IMR-90 (cell line): Measurements from ENCODE around the gene ENPP3. TPM values are rescaled to one million over a fixed set of nuclear protein-coding genes. Genes with fewer than 3 reads are reported as not detected.

Source experiments
- ATAC-seq: fragments of 200-7000 bp; cut with Tn5 transposase; 2 replicates; pipeline ENCODE4 v1.9.1; 2020; ENCODE audit warnings: low read depth, mild to moderate bottlenecking, moderate library complexity
- BruUV-seq: library from RNA; stranded (reverse); fragments of 400-500 nt; replicated peaks from 2 replicates; lab custom pipeline; 2021; lab: Mats Ljungman, UMichigan
- CTCF ChIA-PET: fragments of 300-600 bp; formaldehyde crosslinking; extraction: SDS; loops from one replicate; lab custom pipeline; 2021; ENCODE audit warnings: antibody characterized with exemption; lab: Yijun Ruan, JAX
- POLR2A ChIA-PET: fragments of 300-600 bp; sonication (Branson Sonifier 250); formaldehyde crosslinking; loops from one replicate; lab custom pipeline; 2022; ENCODE audit warnings: antibody characterized with exemption; ENCODE audit not compliant: unreplicated experiment; lab: Charles Lee
- DNase-seq: peaks from one replicate; pipeline ENCODE4 v3.0.0; 2013
- H2AFZ ChIP-seq: replicated peaks from 2 replicates; pipeline ENCODE3; 2013; ENCODE audit warnings: low read length, mild to moderate bottlenecking; ENCODE audit not compliant: poor library complexity
- H2AK5ac ChIP-seq: 2 replicates; pipeline ENCODE4 v1.6.1; 2013; ENCODE audit warnings: low read depth, low read length, inconsistent platforms
- H2AK9ac ChIP-seq: replicated peaks from 2 replicates; pipeline ENCODE3; 2013; ENCODE audit warnings: mild to moderate bottlenecking, low read depth, low read length, moderate library complexity; ENCODE audit not compliant: poor library complexity
- H2BK120ac ChIP-seq: 2 replicates; pipeline ENCODE4 v1.6.1; 2013; ENCODE audit warnings: low read depth, low read length, inconsistent platforms
- H2BK15ac ChIP-seq: 3 replicates; pipeline ENCODE4 v1.6.1; 2013; ENCODE audit warnings: low read depth, low read length, inconsistent platforms
- H2BK20ac ChIP-seq: 2 replicates; pipeline ENCODE4 v1.6.1; 2013; ENCODE audit warnings: low read depth, mild to moderate bottlenecking, inconsistent platforms, low read length, moderate library complexity
- H2BK5ac ChIP-seq: 2 replicates; pipeline ENCODE4 v1.6.1; 2013; ENCODE audit warnings: mild to moderate bottlenecking, low read depth, low read length, inconsistent platforms; ENCODE audit not compliant: poor library complexity, severe bottlenecking
- H3K14ac ChIP-seq: replicated peaks from 2 replicates; pipeline ENCODE4 v1.6.1; 2013; ENCODE audit warnings: low read depth, low read length, inconsistent platforms
- H3K18ac ChIP-seq: 2 replicates; pipeline ENCODE4 v1.6.1; 2013; ENCODE audit warnings: low read depth, low read length, control low read depth
- H3K23ac ChIP-seq: 2 replicates; pipeline ENCODE4 v1.6.1; 2013; ENCODE audit warnings: low read depth, low read length, inconsistent platforms
- H3K27ac ChIP-seq: 2 replicates; pipeline ENCODE4 v1.5.1; 2013; ENCODE audit warnings: mild to moderate bottlenecking, control low read depth, low read length; ENCODE audit not compliant: insufficient read depth
- H3K27me3 ChIP-seq: 2 replicates; pipeline ENCODE4 v1.6.1; 2013; ENCODE audit warnings: low read length; ENCODE audit not compliant: control insufficient read depth, insufficient read depth
- H3K36me3 ChIP-seq: 2 replicates; pipeline ENCODE4 v1.6.1; 2013; ENCODE audit warnings: low read length, mixed read lengths; ENCODE audit not compliant: control insufficient read depth, insufficient read depth
- H3K4ac ChIP-seq: 2 replicates; pipeline ENCODE4 v1.6.1; 2013; ENCODE audit warnings: low read depth, low read length, inconsistent platforms
- H3K4me1 ChIP-seq: 2 replicates; pipeline ENCODE4 v1.6.1; 2013; ENCODE audit warnings: low read length, mixed read lengths; ENCODE audit not compliant: control insufficient read depth, insufficient read depth
- H3K4me2 ChIP-seq: 2 replicates; pipeline ENCODE4 v1.6.1; 2013; ENCODE audit warnings: low read depth, mild to moderate bottlenecking, control low read depth, low read length, moderate library complexity
- H3K4me3 ChIP-seq: 2 replicates; pipeline ENCODE4 v1.5.1; 2013; ENCODE audit warnings: low read depth, mild to moderate bottlenecking, control low read depth, low read length, moderate library complexity; ENCODE audit not compliant: insufficient read depth
- H3K56ac ChIP-seq: 2 replicates; pipeline ENCODE4 v1.6.1; 2013; ENCODE audit warnings: low read length, inconsistent platforms; ENCODE audit not compliant: insufficient read depth; ENCODE audit errors: extremely low read depth
- H3K79me1 ChIP-seq, 2 experiments: 2 replicates each; pipeline ENCODE4 v1.6.1; 2013; ENCODE audit warnings: low read length in 2 of 2, inconsistent platforms in 1 of 2, low read depth in 1 of 2
- H3K9ac ChIP-seq: 2 replicates; pipeline ENCODE4 v1.6.1; 2013; ENCODE audit warnings: low read depth, low read length, control low read depth
- H3K9me1 ChIP-seq: 2 replicates; pipeline ENCODE4 v1.6.1; 2013; ENCODE audit warnings: low read length, inconsistent platforms; ENCODE audit not compliant: insufficient read depth
- H3K9me3 ChIP-seq: 2 replicates; pipeline ENCODE4 v1.6.1; 2013; ENCODE audit warnings: low read length; ENCODE audit not compliant: control insufficient read depth, insufficient read depth
- H4K20me1 ChIP-seq: 2 replicates; pipeline ENCODE4 v1.6.1; 2013; ENCODE audit warnings: low read length, inconsistent platforms; ENCODE audit not compliant: insufficient read depth
- H4K5ac ChIP-seq: 2 replicates; pipeline ENCODE4 v1.6.1; 2013; ENCODE audit warnings: mild to moderate bottlenecking, low read depth, low read length, control low read depth
- H4K8ac ChIP-seq, 2 experiments: 2 replicates each; pipeline ENCODE4 v1.6.1; 2013; ENCODE audit warnings: low read depth in 2 of 2, low read length in 2 of 2, control low read depth in 1 of 2, inconsistent platforms in 1 of 2
- H4K91ac ChIP-seq: 2 replicates; pipeline ENCODE4 v1.6.1; 2013; ENCODE audit warnings: low read depth, low read length, inconsistent platforms; ENCODE audit not compliant: insufficient read depth
- BHLHE40 ChIP-seq: fragments of 150-350 bp; IDR thresholded peaks from 2 replicates; pipeline ENCODE4 v1.6.1; 2016; ENCODE audit warnings: mild to moderate bottlenecking, low read depth, low read length
- CEBPB ChIP-seq: IDR thresholded peaks from 2 replicates; pipeline ENCODE4 v1.6.1; 2012; ENCODE audit warnings: low read depth, low read length, improper control_type of control experiment
- CHD1 ChIP-seq: IDR thresholded peaks from 2 replicates; pipeline ENCODE4 v1.6.1; 2012; ENCODE audit warnings: low read depth, low read length, improper control_type of control experiment
- ELK1 ChIP-seq: fragments of 150-350 bp; IDR thresholded peaks from 2 replicates; pipeline ENCODE4 v1.6.1; 2016; ENCODE audit warnings: low read depth, mild to moderate bottlenecking, low read length, moderate library complexity, borderline replicate concordance
- FOS ChIP-seq: fragments of 150-350 bp; IDR thresholded peaks from 2 replicates; pipeline ENCODE4 v1.6.1; 2016; ENCODE audit warnings: low read depth, low read length
- MAFK ChIP-seq: IDR thresholded peaks from 2 replicates; pipeline ENCODE4 v1.6.1; 2012; ENCODE audit warnings: low read depth, low read length, improper control_type of control experiment
- MAZ ChIP-seq: IDR thresholded peaks from 2 replicates; pipeline ENCODE4 v1.6.1; 2012; ENCODE audit warnings: low read depth, mild to moderate bottlenecking, low read length, improper control_type of control experiment, moderate library complexity, borderline replicate concordance
- NFE2L2 ChIP-seq: fragments of 150-350 bp; IDR thresholded peaks from 2 replicates; pipeline ENCODE4 v1.6.1; 2016; ENCODE audit warnings: low read depth, mild to moderate bottlenecking, low read length
- POLR2A ChIP-seq: IDR thresholded peaks from 2 replicates; pipeline ENCODE4 v1.6.1; 2012; ENCODE audit warnings: mild to moderate bottlenecking, low read depth, low read length
- RCOR1 ChIP-seq: IDR thresholded peaks from 2 replicates; pipeline ENCODE4 v1.6.1; 2012; ENCODE audit warnings: mild to moderate bottlenecking, low read length, improper control_type of control experiment; ENCODE audit not compliant: insufficient replicate concordance
- SMC3 ChIP-seq: fragments of 150-350 bp; IDR thresholded peaks from 2 replicates; pipeline ENCODE4 v1.6.1; 2016; ENCODE audit warnings: low read depth, mild to moderate bottlenecking, antibody characterized with exemption, low read length, moderate library complexity
- WGBS, 2 experiments: methylation state at CpG; one replicate each; pipeline versions ENCODE4 v1.1.5 to v1.1.7; 2013; ENCODE audit warnings: missing lambda C conversion rate in 2 of 2; ENCODE audit not compliant: insufficient read length in 1 of 2; ENCODE audit errors: extremely low coverage in 2 of 2; 5-methylcytosine and 5-hydroxymethylcytosine counted together
- dilution Hi-C: fragments of 300-500 bp; cut with HindIII; formaldehyde crosslinking; loops from one replicate; pipeline ENCODE4 v1.14.3; 2018; ENCODE audit warnings: low sequenced_read_pairs; ENCODE audit not compliant: unreplicated experiment
- in situ Hi-C: fragments of 300-500 bp; cut with MboI; formaldehyde crosslinking; loops from 3 replicates; pipeline ENCODE4 v1.14.3; 2019; ENCODE audit warnings: low sequenced_read_pairs, inconsistent platforms, mixed read lengths
- intact Hi-C: fragments of 100-400 bp; cut with micrococcal nuclease; formaldehyde crosslinking; loops from 2 replicates; pipeline ENCODE4 v1.10.0; 2022
- polyA plus RNA-seq, 3 experiments: library from polyadenylated mRNA; depleted of rRNA; stranded (reverse); fragments of >200 nt; gene quantifications; 2 replicates each; pipeline ENCODE4 v1.2.3, GENCODE V29; 2012; ENCODE audit warnings: low replicate concordance in 1 of 3
- total RNA-seq: library from RNA; depleted of rRNA; stranded (reverse); fragments of >200 nt; gene quantifications from 2 replicates; pipeline ENCODE4 v1.2.3, GENCODE V29; 2012
- TF ChIP-seq, protein P1 (sequence below): conservative IDR thresholded peaks from 2 replicates; pipeline ENCODE4 v1.5.1; 2012; ENCODE audit warnings: mild to moderate bottlenecking, low read depth, low read length, improper control_type of control experiment

ENPP3 gene
- total and polyA plus RNA-seq, 2 of the 4 experiments (the other 2 are of a cell fraction), result under 0.01 to 0.05 TPM

DNA sequence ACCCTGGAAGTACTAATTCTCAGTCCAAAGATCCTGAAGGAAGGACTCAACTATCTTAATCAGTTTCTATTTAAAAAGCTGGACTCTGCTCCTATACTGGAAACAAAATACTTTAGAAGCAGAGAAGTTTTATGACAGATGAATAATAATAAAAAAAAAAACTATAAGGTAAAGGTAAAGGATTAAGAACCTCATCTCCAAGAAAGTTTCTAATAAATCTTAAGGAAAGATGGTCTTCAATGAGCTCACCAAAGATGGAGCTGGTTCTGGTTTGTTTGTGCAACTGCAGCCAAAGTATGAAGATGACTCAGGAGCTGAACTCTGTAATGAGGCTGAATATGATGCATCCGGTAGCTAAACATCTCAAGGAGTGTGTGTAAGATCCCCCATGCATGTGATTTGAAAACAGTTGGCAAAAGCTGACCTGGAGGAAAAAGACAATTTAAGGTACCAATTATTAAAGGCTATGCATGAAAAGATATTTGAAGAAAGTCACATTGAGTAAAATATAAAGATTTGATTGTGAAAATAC is 34.3 kb upstream of the ENPP3 start:
- ATAC-seq (peak; percentile 98), DNase-seq (peak; percentile 97)
- no peak overlapping the region for H3K56ac ChIP-seq
- no peak overlapping the region for H3K4me2 ChIP-seq
- no peak overlapping the region for H3K14ac ChIP-seq
- no peak overlapping the region for H3K18ac ChIP-seq
- no peaks in the 10 kb centered on the region for H4K20me1 ChIP-seq
- no peak overlapping the region for H2BK15ac ChIP-seq
- H2AFZ ChIP-seq, result no peak overlapping the region
- H4K8ac ChIP-seq, result no peak overlapping the region; a peak in 1 of 4 replicates
- H3K4me1 ChIP-seq, result peaks cover 2% of the 10 kb centered on the region; the same call in 1 of the 2 replicates
- no peak overlapping the region for H3K23ac ChIP-seq
- TF ChIP-seq MAZ (no peak), FOS (peak; percentile 83), BHLHE40 (peak; percentile 71; the same call in 1 of the 2 replicates), CHD1 (no peak), MAFK (peak; percentile 28; the same call in 1 of the 2 replicates), NFE2L2 (peak; percentile 35; the same call in 1 of the 2 replicates), RCOR1 (no peak), ELK1 (no peak), POLR2A (no peak), CEBPB (peak; percentile 91), SMC3 (no peak)
- TF ChIP-seq, protein P1, sequence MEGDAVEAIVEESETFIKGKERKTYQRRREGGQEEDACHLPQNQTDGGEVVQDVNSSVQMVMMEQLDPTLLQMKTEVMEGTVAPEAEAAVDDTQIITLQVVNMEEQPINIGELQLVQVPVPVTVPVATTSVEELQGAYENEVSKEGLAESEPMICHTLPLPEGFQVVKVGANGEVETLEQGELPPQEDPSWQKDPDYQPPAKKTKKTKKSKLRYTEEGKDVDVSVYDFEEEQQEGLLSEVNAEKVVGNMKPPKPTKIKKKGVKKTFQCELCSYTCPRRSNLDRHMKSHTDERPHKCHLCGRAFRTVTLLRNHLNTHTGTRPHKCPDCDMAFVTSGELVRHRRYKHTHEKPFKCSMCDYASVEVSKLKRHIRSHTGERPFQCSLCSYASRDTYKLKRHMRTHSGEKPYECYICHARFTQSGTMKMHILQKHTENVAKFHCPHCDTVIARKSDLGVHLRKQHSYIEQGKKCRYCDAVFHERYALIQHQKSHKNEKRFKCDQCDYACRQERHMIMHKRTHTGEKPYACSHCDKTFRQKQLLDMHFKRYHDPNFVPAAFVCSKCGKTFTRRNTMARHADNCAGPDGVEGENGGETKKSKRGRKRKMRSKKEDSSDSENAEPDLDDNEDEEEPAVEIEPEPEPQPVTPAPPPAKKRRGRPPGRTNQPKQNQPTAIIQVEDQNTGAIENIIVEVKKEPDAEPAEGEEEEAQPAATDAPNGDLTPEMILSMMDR, result no peak
- no TSS peak for BruUV-seq
- ChIA-PET CTCF (interaction anchor here (1.1 to 1.9 kb wide), 3 partner anchors 10 to 25 kb away, joined by 3 to 13 read pairs (median 4); partner anchors contain the start of gene MED23), POLR2A (no interaction called here)
- no peak overlapping the region for H4K5ac ChIP-seq
- H3K27ac ChIP-seq, result no peak overlapping the region
- no peak overlapping the region for H2AK5ac ChIP-seq
- H3K79me1 ChIP-seq, result peaks cover 4 to 5% of the 10 kb centered on the region in 2 experiments; a peak in 2 of 4 replicates
- peaks cover 27% of the 10 kb centered on the region for H3K36me3 ChIP-seq
- H3K9me3 ChIP-seq, result no peaks in the 10 kb centered on the region
- peak overlapping the region; percentile 76 for H2BK5ac ChIP-seq
- no peak overlapping the region for H3K4ac ChIP-seq
- intact Hi-C loops, result no loop called here
- H3K9me1 ChIP-seq, result no peaks in the 10 kb centered on the region
- H3K4me3 ChIP-seq, result no peak overlapping the region
- no CpG with 5 or more reads among the region's 1 CpG for WGBS, 2 experiments
- H2BK20ac ChIP-seq, result no peak overlapping the region
- H4K91ac ChIP-seq, result no peak overlapping the region
- H3K9ac ChIP-seq, result no peak overlapping the region
- no peaks in the 10 kb centered on the region for H3K27me3 ChIP-seq
- no peak overlapping the region for H2BK120ac ChIP-seq
- H2AK9ac ChIP-seq, result no peak overlapping the region
- in situ Hi-C loops, result no loop called here
- dilution Hi-C loops, result no loop called here
